ENCODE data around the gene TET1. TPM values are rescaled to one million over a fixed set of nuclear protein-coding genes. Genes with fewer than 3 reads are reported as not detected.
A peak's percentile ranks its signal among the peaks of the same experiment; 100 is the strongest.
"Not testable (repeated sequence)": the region's sequence is repeated elsewhere in the genome, so short reads cannot be mapped to it uniquely, and the experiment has no call there.

TET1 gene
- 10 to 100 TPM in 2 of 4 donors, 1 to 10 TPM in 2; 8.8 to 11.0 (median 10.0) TPM for polyA plus RNA-seq (ENCODE audit: insufficient read length in 4 of 4)

DNA sequence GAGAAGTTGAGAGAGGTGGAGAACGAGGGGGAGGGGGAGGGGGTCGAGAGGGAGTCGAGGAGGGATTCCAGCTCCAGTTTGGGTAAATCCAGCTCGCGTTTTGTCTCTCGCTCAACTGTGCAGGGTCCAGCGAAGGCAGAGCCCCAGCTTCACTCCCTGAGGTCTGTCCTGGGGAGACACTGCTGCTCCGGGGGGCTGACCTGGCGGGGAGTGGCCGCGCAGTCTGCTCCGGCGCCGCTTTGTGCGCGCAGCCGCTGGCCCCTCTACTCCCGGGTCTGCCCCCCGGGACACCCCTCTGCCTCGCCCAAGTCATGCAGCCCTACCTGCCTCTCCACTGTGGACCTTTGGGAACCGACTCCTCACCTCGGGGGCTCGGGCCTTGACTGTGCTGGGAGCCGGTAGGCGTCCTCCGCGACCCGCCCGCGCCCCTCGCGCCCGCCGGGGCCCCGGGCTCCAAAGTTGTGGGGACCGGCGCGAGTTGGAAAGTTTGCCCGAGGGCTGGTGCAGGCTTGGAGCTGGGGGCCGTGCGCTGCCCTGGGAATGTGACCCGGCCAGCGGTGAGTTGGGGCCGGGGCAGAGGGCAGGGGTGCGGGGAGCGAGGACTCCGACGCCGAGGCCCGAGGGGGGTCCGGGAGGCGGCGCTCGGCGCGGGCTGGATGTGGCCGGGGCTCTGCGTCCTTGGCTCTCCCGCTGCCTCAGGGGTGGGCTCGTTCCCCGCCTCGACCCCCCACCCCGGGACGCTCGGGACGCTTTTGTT is at the start of gene TET1:
Gene TET1 (plus strand): TSS at position 152 of the 757 bp plus-strand sequence. CDS start 12,002 bp downstream, outside the sequence.
- peak; percentile 52 to 71 (median 60) for DNase-seq (ENCODE audit: low read depth in 4 of 4, low spot score in 2 of 4)

DNA sequence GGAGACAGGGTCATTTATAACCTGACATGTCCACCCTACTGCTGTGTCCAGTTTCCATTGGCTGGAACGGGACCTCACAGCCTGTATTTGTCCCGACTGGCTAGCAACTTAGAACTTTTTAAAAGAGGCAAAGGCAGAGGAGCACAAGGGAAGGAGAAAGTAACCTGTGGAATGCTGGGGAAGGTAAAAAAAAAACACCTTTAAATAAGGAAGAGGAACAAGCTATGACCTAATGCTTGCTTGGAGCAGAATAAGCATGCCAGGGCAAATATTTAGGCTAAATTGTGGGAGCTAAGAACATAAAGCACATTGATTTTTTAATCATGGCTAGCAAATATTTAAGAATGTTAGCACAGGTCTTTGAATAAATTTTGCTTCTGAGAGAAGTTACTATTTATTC is 43.9 kb upstream of the TET1 start:
- DNase-seq (ENCODE audit: low read depth in 4 of 4, low spot score in 2 of 4) = not testable (repeated sequence)

DNA sequence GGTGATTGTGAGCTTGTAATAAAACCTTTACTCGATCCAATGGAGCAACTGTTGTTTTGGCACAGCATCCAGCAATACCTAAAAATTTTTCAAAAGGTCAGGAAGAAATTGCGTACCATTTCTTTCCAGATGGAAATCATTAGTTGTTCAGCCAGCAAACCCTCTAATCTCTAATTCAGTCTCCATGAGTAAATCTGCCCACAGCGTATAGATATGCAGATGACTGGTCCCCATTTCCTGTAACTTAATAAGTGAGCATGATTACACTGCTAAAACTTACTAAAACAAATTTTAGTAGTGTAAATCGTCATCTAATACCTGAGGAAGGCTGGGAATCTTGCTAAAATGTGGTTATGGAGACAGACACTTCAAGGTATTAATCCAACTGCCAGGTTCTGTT is 43.4 kb upstream of the TET1 start:
- DNase-seq (ENCODE audit: low read depth in 4 of 4, low spot score in 2 of 4) = no peak

DNA sequence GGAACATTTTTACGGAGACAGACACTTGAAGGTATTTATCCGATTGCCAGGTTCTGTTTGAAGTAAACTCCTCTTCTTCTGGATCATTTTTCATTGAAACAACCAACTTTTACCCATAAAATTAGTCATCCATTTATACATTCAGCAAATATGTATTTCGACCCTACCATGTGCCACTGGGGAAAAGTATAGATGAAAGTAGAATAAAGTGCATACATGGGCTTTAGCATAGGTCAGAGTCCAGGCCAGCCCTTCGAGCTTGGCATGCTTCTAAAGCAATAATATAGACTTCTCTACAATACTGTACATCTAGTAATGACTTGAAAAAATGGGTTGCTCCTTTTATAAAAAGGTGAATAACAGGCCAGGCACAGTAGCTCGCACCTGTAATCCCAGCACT is 42.9 kb upstream of the TET1 start:
- no peak for DNase-seq (ENCODE audit: low read depth in 4 of 4, low spot score in 2 of 4)

DNA sequence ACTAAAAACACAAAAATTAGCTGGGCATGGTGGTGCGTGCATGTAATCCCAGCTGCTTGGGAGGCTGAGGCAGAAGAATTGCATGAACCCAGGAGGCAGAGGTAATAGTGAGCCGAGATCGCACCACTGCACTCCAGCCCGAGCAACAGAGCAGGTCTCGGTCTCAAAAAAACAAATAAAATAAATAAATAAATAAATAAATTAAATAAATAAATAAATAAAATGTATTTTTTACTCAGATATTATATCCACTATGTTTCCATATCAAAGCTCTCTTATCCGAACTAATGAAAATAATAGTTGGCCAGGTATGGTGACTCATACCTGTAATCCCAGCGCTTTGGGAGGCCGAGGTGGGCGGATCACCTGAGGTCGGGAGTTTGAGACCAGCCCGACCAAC is 41.5 kb upstream of the TET1 start:
- not testable (repeated sequence) for DNase-seq (ENCODE audit: low read depth in 4 of 4, low spot score in 2 of 4)

DNA sequence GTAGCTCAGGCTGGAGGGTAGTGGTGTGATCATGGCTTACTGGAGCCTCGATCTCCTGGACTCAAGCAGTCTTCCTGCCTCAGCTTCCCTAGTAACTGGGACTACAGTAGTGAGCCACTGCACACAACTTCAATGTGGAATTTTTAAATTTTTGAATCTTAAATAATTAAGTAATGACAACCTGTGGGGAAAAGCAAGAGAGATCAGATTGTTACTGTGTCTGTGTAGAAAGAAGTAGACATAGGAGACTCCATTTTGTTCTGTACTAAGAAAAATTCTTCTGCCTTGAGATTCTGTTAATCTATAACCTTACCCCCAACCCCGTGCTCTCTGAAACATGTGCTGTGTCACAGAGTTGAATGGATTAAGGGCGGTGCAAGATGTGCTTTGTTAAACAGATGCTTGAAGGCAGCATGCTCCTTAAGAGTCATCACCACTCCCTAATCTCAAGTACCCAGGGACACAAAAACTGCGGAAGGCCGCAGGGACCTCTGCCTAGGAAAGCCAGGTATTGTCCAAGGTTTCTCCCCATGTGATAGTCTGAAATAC is 34.6 kb upstream of the TET1 start:
- DNase-seq (ENCODE audit: low read depth in 4 of 4, low spot score in 2 of 4) = not testable (repeated sequence)

DNA sequence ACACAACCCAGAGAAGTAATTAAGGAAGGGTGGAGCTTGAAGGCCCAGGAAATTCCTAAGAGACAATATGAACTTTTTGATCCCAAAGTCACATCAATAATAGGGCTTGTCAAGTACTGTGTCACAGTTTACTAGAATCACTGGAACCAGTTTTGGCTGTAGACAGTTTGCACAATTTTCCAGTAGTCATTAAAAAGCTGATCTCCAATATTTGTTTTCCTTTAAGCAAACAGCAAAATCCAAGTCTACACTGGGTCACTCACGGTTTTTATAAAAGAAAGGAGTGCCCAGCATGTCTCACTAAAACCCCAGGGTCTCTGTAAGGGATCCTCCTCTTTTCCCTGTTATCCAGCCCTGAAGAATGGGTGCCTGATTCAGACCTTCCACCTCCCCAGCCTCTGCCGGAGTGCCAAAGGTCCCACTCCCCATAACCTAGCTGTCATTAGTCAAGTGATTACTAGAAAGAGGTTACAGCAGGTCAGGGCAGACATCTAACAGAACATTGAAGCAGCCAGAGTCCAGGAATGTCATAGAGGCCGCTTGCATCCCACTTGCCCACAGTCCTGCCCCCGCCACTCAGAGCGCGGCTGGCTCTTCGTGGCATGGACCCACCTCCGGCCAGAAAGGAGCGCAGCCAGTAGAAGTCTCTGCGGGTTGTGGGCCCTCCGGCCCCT is 33.4 kb upstream of the TET1 start:
- DNase-seq (ENCODE audit: low read depth in 4 of 4, low spot score in 2 of 4) = no peak

DNA sequence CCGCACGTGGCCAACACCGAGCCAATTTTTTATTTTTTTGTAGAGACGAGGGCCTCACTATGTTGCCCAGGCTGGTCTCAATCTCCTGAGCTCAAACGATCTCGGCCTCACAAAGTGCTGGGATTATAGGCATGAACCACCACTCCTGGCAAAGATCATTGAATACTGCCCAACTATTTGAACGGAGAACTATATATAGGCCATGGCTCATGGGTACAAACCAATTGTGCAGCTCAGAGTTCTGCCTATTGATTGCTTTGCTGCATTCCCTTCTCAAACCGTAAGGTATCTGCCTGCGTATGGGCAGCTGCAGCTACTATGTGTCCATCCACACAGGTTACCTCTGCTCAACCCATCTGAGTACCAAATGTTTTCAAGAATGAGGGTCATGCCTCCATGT is 23.2 kb upstream of the TET1 start:
- DNase-seq (ENCODE audit: low read depth in 4 of 4, low spot score in 2 of 4) = no peak

DNA sequence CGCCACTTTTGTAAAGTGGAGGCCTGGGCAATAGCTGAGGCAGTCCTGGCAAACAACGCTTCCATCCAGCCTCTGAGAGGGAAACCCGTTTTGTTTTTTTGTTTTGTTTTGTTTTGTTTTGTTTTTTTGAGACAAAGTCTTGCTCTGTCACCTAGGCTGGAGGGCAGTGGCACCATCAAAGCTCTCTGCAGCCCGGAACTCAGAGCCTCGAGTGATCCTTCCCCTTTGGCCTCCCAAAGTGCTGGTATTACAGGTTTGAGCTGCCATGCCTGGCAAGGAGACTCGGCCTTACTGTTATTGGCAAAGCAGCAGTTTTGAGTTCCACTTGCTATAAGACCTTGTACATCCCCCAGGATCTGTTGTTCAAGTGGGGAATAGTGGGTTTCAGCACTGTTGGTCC is 22.3 kb upstream of the TET1 start:
- DNase-seq (ENCODE audit: low read depth in 4 of 4, low spot score in 2 of 4) = no peak

DNA sequence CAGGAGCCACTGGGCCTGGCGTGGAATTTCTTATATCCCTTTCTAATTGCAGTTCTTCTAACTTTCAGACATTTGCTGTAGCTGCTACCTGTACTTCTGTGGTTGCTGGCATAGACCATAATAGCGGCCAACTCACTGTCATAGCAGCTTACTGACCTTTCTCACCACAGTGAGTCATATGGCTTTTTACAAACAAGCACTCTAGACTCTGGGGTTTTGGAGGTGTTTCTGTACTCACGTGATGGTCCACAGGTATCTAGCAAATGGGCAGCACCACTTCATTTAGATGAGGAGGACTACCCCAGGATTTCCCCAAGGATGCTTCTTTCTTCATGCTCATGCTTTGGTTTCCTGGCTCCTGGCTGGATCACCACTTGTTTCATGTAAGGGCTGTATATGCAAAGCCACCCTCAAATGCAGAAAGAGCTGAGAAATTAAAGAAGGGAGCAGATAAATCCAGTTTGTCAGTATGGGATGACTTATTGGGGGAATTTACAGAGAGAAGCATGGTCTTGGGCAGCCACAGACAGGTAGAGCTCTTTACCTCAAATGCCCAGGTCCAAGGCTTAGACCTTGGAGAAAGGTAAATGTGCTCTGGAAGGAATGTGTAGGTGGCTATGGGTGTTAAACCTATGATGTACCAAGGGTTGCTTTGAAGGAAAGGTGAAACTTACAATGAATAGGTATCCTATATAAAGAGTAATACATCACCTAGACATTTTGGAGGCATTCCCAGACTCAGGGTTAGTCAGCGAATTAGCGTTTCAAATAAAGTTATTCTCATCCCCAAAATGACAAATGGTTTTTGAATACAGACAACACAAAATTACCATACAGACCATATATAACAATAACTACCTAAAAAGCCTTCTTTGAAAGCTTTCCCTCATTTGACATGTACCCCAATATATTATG is 16.9 kb upstream of the TET1 start:
- no peak for DNase-seq (ENCODE audit: low read depth in 4 of 4, low spot score in 2 of 4)

DNA sequence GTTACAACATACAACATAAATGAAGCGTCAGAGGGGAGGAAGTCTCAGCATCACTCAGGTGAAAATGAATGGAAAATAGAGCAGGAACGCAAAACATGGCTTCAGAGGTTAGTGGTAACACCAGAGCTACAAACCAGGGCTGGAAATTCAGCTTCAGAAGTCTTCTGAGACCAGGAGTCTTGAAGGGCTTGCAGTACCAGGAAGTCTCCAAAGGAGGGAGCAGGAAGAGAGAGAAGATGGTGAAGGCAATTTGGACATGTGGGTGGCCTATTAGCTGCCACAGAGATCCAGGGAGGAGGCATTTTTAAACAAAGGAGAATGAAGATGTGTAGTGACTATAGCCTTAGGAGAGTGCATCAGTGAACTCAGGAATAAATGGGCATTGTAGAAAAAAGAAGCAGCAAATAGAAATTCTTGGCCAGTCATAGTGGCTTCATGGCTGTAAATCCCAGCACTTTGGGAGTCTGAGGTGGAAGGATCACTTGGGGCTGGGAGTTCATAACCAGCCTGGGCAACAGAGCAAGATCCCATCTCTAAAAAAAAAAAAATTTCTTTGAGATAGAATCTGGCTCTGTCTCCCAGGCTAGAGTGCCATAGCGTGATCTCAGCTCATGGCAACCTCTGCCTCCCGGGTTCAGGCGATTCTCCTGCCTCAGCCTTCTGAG is 9.3 kb upstream of the TET1 start:
- DNase-seq (ENCODE audit: low read depth in 4 of 4, low spot score in 2 of 4) = peak in 3 of 4 donors; percentile 26 to 52 (median 41)

DNA sequence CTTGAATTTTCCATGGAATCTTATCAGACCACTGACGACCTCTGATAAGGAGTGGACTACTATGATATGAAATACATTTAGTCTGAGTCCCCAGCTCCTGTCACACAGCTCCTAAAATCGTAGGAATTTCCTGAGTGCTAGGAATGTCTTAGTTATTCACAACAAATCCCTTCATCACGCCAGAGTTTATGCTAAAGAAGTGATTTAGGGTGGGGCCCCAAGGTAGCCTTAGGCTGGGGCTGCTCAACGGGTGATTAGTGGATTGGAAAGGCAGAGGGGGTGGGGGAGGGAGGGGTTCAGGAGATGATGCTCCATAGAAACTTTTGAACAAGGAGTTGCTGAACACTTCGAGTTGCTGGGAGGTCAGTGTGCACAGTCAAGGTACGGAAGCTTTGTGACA is 7.0 kb upstream of the TET1 start:
- no peak for DNase-seq (ENCODE audit: low read depth in 4 of 4, low spot score in 2 of 4)

DNA sequence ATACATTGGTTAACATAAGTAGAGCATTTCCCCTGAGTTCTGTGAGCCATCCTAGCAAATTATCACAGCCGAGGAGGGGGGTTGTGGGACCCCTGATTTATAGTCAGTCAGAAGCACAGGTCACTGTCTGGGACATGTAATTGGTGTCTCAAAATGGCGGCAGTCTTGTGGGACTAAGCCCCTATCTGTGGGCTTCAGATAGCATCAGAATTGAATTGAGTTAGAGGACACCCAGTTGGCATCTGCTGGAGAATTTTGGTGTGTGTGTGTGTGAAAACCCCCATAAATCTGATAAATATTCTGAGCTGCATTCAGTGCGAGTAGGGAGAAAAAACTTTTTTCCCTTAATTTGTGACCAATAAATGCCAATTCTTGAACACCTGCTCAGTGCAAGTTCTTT is 6.5 kb upstream of the TET1 start:
- no peak for DNase-seq (ENCODE audit: low read depth in 4 of 4, low spot score in 2 of 4)

DNA sequence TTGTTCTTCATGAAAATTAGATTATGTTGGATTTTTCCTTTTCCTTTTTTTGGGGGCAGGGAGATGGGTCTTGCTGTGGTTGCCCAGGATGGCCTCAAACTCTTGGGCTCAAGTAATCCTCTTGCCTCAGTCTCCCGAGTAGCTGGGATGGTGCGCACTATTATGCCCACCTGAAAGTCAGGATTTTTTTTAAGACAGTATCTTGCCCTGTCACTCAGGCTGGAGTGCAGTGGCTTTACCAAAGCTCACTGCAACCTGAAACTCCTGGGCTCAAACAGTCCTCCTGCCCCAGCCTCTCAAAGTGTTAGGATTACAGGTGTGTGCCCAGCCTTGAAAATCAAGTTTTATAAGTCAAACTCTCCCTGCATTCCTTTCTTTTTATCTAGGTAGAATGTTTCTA is 1.7 kb upstream of the TET1 start:
- DNase-seq (ENCODE audit: low read depth in 4 of 4, low spot score in 2 of 4) = no peak

DNA sequence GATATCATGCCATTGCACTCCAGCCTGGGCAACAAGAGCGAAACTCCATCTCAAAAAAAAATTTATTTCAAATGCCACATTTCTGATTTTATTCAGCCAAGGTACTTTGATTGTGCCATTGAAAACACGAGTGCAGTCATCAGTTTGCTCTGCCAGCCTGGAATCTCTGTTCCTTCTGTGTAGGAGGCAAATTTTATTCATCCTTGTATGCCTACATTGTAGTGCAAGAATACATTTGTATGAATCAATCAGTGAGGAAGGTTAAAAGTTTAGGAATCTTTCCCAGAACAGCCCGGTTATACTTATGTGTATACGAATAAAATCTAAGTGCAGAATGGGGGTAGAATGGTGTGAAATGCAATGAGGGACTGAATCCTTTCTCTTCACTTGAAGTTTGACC is 886 bp upstream of the TET1 start:
- no peak for DNase-seq (ENCODE audit: low read depth in 4 of 4, low spot score in 2 of 4)

DNA sequence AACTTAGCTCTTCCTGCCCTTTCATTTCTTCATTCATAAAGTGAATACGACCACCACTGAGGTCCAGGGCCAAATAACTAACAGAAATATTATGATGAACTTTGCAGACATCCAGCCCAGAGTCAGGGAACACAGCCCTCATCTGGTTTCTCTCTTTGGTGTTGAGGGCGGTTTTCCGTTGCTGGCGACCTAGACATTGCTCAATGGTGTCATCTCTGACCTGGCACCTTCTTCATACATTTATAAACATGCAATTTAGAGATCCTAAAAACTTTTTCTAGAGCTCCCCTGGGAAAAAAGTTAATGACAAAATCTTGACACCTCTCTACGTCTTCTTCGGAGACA is 324 bp upstream of the TET1 start:
- DNase-seq (ENCODE audit: low read depth in 4 of 4, low spot score in 2 of 4) = no peak

DNA sequence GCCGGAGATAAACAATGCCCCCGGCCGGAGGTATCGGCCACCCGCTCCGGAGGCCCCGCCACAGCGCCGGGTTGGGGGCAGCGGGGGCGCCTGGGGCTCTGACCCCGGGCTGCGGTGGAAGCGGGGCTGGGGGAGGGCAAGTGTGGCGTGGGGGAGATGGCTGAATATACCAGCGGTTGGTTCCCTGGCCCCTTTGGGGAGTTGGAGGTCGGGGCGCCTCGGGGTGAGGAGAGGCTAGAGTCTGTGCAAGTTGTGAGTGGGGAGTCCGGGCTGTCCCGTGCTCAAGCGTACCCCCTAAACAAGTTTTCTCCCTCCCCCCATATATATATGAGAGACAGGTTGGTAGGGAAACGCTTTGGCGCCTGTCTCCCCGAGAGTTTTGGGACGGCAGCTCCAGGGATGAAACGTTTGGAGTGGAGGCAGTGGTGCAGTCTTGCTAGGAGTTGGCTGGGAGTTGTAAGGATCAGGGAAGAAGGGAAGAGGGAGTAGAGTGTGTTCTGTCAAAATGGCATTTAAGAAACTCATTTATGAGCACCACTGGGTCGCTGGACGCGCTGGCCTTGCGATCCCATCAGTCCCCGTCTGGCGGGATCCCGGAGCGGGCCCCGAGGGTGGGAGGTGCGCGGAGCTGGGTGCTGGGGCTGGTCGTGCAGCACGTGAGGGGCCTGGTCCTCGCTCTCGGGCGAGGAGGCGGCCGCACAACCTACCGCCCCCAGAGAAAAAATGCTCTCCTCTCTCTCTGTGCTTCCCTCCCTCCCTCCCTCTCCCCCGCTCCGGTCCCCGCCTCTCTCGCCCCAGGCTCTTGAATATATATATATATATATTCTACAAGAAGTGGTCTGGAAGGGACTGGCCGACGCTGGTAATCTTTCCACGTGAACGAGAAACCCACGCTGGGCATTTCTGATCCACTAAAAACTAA is 1.1 kb downstream of the TET1 start:
- peak; percentile 13 to 50 (median 33) for DNase-seq (ENCODE audit: low read depth in 4 of 4, low spot score in 2 of 4)

DNA sequence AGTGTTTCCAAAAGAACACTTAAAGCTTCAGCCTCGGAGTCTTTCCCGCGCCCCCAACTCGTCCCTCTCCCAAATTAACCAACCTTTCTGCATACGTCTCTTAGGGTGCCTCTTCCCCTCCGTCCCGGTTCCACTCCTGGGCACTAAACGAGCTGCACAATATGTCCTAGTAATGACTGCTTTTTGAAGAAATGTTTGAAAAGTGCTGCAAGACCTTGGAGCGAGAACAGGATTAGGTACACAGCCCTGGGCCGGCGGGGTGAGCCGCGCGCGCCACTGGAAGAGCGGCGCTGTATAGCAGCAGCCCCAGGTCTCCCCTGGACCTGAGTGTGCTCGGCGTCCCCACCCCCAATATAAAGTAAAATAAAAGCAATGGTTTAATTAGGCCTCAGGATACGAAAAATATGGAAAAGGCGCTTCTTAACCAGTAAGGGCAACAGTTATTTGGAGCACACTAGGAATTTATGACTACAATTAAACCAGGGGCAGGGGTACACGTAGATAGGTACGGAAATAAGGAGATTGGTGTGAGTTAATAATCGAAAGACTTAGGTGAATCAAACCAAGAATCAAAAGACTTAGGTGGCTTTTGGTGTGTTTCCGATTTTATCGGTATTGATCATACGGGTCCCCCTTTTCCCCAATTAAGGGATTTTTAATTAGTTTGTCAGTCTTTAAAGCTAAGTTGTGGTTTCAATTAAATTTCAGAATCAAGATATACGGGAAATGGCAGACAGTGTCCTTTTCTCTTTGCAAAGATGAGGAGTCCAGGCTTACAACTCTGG is 1.9 kb downstream of the TET1 start:
- DNase-seq (ENCODE audit: low read depth in 4 of 4, low spot score in 2 of 4) = peak; percentile 20 to 52 (median 28)

Data from left renal cortex interstitium (tissue), 4 donors.